ENCODE measurements around the gene DAW1.

GRCh38 chr2:227848146-227848545 lies 23.3 kb upstream of the DAW1 start:
- TF ChIP-seq REST (IDR thresholded peaks at IDR 0.05; ENCODE audit: insufficient replicate concordance, low read depth) (no peak), POLR2AphosphoS5 (IDR thresholded peaks at IDR 0.05; ENCODE audit: low read depth) (no peak), CTCF (IDR thresholded peaks at IDR 0.05; ENCODE audit: insufficient read depth, low read length) (no peak)

Data from HL-60 (cell line).